HG03469 (cell line): ENCODE data around the gene LENG8.
"Not testable (repeated sequence)": the region's sequence is repeated elsewhere in the genome, so short reads cannot be mapped to it uniquely, and the experiment has no call there.

Source experiments
- ATAC-seq: cut with Tn5 transposase; IDR thresholded peaks from one replicate; pipeline ENCODE4 v1.9.1; 2021; ENCODE audit warnings: mild to moderate bottlenecking, moderate library complexity, moderate number of reproducible peaks; ENCODE audit not compliant: unreplicated experiment

The LENG8 gene

DNA sequence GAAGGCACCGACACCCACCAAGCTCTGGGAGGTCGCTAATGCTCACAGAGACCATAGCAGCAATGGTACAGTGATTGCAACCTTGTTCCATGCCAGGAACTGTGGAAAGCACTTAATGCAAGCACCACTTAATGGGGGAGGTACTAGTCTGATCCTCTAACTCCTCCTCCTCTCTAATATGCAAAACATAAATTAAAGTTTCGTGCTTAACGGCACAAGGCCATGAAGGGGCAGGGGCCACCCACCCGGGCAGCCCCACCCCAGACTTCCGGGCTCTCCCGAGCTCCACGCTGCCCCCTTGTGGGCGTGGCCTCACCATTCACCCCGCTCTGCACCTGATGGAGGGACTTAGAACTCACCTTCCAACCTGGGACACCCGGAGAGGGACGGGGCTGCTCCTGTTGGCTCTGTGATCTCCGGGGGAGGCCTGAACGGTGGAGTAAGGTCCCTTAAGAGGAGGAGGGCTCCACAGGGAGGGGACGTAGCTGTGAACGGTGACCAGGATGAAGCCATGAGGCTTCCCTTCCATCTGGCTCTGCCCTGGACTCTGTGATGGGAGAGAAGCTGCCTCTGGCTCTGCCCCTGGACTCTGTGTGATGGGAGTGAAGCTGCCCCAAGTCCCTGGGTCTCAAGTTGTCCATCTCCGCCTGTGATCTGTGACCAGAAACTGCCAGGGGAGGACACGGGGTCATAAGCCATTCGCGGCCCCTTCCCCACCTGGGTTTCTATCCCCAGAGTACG is 60.4 kb downstream of the LENG8 start:
- not testable (repeated sequence) for ATAC-seq
